SK-N-SH (cell line): ENCODE data around the gene PEX26.

Experiments
- EP300 ChIP-seq, 2 experiments: IDR thresholded peaks; 2 replicates each; pipeline versions ENCODE4 v1.4.0 to v1.6.1; 2012; ENCODE audit warnings: borderline replicate concordance in 1 of 2, low read depth in 1 of 2, low read length in 1 of 2
- RAD21 ChIP-seq: IDR thresholded peaks from 2 replicates; pipeline ENCODE4 v1.6.1; 2012; ENCODE audit warnings: mild to moderate bottlenecking, low read length
- TF ChIP-seq, protein P1 (sequence below): fragments of 200-600 bp; sonication (generic); IDR thresholded peaks from 2 replicates; pipeline ENCODE4 v1.6.1; 2017; ENCODE audit warnings: antibody characterized with exemption, mild to moderate bottlenecking, moderate library complexity

DNA sequence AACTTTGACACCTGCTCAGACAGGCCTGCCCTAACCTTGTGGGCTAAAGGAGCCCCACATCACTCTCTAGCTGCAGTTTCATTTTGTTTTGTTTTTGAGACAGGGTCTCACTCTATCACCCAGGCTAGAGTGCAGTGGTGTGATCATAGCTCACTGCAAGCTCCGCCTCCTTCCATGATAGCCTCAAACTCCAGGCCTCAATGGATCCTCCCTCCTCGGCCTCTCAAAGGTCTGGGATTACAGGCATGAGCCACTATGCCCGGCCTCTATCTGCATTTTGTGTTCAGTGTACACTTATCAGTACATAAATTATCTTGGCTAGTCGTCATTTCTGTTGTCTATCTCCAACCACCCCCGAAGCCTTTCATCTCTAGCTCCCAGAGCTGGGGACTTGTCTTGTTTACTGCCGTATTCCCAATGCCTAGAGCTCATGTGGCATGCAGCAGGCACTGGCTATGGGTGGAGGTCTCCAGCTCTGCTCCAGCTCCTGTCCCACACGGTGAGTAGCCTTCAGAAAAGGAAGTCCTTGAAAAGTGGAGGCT lies 22.1 kb upstream of the PEX26 start:
- no peak for TF ChIP-seq EP300 (IDR thresholded peaks at IDR 0.05; ENCODE audit: borderline replicate concordance in 1 of 2, low read depth in 1 of 2, low read length in 1 of 2)
- TF ChIP-seq, protein P1, sequence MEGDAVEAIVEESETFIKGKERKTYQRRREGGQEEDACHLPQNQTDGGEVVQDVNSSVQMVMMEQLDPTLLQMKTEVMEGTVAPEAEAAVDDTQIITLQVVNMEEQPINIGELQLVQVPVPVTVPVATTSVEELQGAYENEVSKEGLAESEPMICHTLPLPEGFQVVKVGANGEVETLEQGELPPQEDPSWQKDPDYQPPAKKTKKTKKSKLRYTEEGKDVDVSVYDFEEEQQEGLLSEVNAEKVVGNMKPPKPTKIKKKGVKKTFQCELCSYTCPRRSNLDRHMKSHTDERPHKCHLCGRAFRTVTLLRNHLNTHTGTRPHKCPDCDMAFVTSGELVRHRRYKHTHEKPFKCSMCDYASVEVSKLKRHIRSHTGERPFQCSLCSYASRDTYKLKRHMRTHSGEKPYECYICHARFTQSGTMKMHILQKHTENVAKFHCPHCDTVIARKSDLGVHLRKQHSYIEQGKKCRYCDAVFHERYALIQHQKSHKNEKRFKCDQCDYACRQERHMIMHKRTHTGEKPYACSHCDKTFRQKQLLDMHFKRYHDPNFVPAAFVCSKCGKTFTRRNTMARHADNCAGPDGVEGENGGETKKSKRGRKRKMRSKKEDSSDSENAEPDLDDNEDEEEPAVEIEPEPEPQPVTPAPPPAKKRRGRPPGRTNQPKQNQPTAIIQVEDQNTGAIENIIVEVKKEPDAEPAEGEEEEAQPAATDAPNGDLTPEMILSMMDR, result no peak
- no peak for TF ChIP-seq RAD21
